PC-9 (cell line): ENCODE results near the gene SLC66A3. TPM values are rescaled to one million over a fixed set of nuclear protein-coding genes. Genes with fewer than 3 reads are reported as not detected.

ENCODE experiments used
- BruUV-seq: library from RNA; stranded (reverse); fragments of 400-500 nt; replicated peaks from 2 replicates; lab custom pipeline; 2021; lab: Mats Ljungman, UMichigan
- CTCF ChIA-PET: fragments of 300-600 bp; sonication (Branson Sonifier 250); formaldehyde crosslinking; loops from one replicate; lab custom pipeline; 2022; ENCODE audit warnings: antibody characterized with exemption; lab: Charles Lee
- POLR2A ChIA-PET: fragments of 300-600 bp; sonication (Branson Sonifier 250); formaldehyde crosslinking; loops from one replicate; lab custom pipeline; 2022; ENCODE audit warnings: antibody characterized with exemption; ENCODE audit not compliant: unreplicated experiment; lab: Charles Lee
- DNase-seq, 2 experiments: peaks; one replicate each; pipeline versions ENCODE4 v3.0.0 to v3.0.0-alpha.2; 2015 to 2022; ENCODE audit warnings: mixed read lengths in 1 of 2
- H2AFZ ChIP-seq: fragments of 200-600 bp; sonication (generic); 2 replicates; pipeline ENCODE4 v1.8.1; 2017; ENCODE audit warnings: antibody characterized with exemption
- H3F3A ChIP-seq: fragments of 200-600 bp; sonication (generic); 2 replicates; pipeline ENCODE4 v1.8.1; 2017; ENCODE audit warnings: antibody characterized with exemption, mild to moderate bottlenecking, low read depth; ENCODE audit not compliant: insufficient read depth
- H3K27ac ChIP-seq: fragments of 200-600 bp; sonication (generic); 2 replicates; pipeline ENCODE4 v1.6.1; 2016; ENCODE audit warnings: mixed run types
- H3K27me3 ChIP-seq: fragments of 200-600 bp; sonication (generic); 2 replicates; pipeline ENCODE4 v1.6.1; 2016; ENCODE audit warnings: low read depth, mixed run types; ENCODE audit not compliant: insufficient read depth
- H3K36me3 ChIP-seq: fragments of 200-600 bp; sonication (generic); 2 replicates; pipeline ENCODE4 v1.6.1; 2016; ENCODE audit warnings: low read depth, mixed run types
- H3K4me1 ChIP-seq: fragments of 200-600 bp; sonication (generic); replicated peaks from 2 replicates; pipeline ENCODE4 v1.6.1; 2016; ENCODE audit warnings: mixed run types; ENCODE audit not compliant: insufficient read depth
- H3K4me2 ChIP-seq: fragments of 200-600 bp; sonication (generic); 2 replicates; pipeline ENCODE4 v1.6.1; 2017; ENCODE audit warnings: mixed run types
- H3K4me3 ChIP-seq: fragments of 200-600 bp; sonication (generic); 2 replicates; pipeline ENCODE4 v1.6.1; 2016; ENCODE audit warnings: mixed run types
- H3K79me2 ChIP-seq: fragments of 200-600 bp; sonication (generic); 2 replicates; pipeline ENCODE4 v1.6.1; 2017; ENCODE audit warnings: low read depth, mixed run types
- H3K9me2 ChIP-seq: fragments of 200-600 bp; sonication (generic); 2 replicates; pipeline ENCODE4 v1.8.1; 2017; ENCODE audit warnings: mild to moderate bottlenecking; ENCODE audit not compliant: insufficient read depth
- H3K9me3 ChIP-seq: fragments of 200-600 bp; sonication (generic); 2 replicates; pipeline ENCODE4 v1.8.1; 2016; ENCODE audit warnings: low read depth; ENCODE audit not compliant: insufficient read depth
- H4K20me1 ChIP-seq: fragments of 200-600 bp; sonication (generic); 2 replicates; pipeline ENCODE4 v1.8.1; 2017; ENCODE audit not compliant: insufficient read depth
- EZH2 ChIP-seq: fragments of 200-600 bp; sonication (generic); IDR thresholded peaks from 2 replicates; pipeline ENCODE4 v1.8.0; 2017; ENCODE audit warnings: antibody characterized with exemption, low read depth
- intact Hi-C: fragments of 100-400 bp; cut with micrococcal nuclease; formaldehyde crosslinking; loops from one replicate; pipeline ENCODE4 v1.10.0; 2022; ENCODE audit not compliant: unreplicated experiment
- total RNA-seq: library from RNA; stranded (reverse); gene quantifications from 2 replicates; pipeline ENCODE4 v1.2.3, GENCODE V29; 2021
- TF ChIP-seq, protein P1 (sequence below): fragments of 200-600 bp; sonication (generic); conservative IDR thresholded peaks from 2 replicates; pipeline ENCODE4 v1.6.1; 2017; ENCODE audit warnings: mixed run types, antibody characterized with exemption, mild to moderate bottlenecking, moderate library complexity

Gene SLC66A3
- total RNA-seq, 1 experiment from 2014 or later, result 11.9 TPM

DNA sequence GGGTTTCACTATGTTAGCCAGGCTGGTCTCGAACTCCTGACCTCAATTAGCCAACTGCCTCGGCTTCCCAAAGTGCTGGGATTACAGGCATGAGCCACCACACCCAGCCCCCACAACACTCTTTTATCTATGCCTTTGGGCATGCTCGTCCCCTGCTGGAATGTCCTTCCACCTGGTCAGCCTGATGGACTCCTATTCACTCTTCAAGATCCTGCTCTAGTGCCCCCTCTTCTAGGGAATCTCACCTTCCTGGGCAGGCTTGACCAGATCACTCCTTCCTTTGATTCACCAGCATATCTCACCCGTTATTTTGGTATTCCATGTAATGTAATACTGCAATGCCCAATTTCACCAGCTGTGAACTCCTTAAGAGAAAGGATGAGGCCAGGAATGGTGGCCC, 13.9 kb upstream of the SLC66A3 start:
- TF ChIP-seq, protein P1, sequence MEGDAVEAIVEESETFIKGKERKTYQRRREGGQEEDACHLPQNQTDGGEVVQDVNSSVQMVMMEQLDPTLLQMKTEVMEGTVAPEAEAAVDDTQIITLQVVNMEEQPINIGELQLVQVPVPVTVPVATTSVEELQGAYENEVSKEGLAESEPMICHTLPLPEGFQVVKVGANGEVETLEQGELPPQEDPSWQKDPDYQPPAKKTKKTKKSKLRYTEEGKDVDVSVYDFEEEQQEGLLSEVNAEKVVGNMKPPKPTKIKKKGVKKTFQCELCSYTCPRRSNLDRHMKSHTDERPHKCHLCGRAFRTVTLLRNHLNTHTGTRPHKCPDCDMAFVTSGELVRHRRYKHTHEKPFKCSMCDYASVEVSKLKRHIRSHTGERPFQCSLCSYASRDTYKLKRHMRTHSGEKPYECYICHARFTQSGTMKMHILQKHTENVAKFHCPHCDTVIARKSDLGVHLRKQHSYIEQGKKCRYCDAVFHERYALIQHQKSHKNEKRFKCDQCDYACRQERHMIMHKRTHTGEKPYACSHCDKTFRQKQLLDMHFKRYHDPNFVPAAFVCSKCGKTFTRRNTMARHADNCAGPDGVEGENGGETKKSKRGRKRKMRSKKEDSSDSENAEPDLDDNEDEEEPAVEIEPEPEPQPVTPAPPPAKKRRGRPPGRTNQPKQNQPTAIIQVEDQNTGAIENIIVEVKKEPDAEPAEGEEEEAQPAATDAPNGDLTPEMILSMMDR, result no peak
- no peak for TF ChIP-seq EZH2
- no peak overlapping the region for H3K4me2 ChIP-seq
- no peaks in the 10 kb centered on the region for H3K79me2 ChIP-seq
- BruUV-seq, result no TSS peak
- no peaks in the 10 kb centered on the region for H3K9me3 ChIP-seq
- no peaks in the 10 kb centered on the region for H3K36me3 ChIP-seq
- intact Hi-C loops, result no loop called here
- no peaks in the 10 kb centered on the region for H3K9me2 ChIP-seq
- no peak overlapping the region for H3K4me3 ChIP-seq
- no peaks in the 10 kb centered on the region for H3F3A ChIP-seq
- H3K27ac ChIP-seq, result no peak overlapping the region
- DNase-seq, result no peak
- ChIA-PET POLR2A (no interaction called here), CTCF (interaction anchor here (0.6 kb wide), 1 partner anchor 441 kb away, joined by 5 read pairs; no protein-coding TSS in a partner anchor)
- no peak overlapping the region for H2AFZ ChIP-seq
- no peaks in the 10 kb centered on the region for H4K20me1 ChIP-seq
- no peaks in the 10 kb centered on the region for H3K4me1 ChIP-seq
- H3K27me3 ChIP-seq, result peaks cover 19% of the 10 kb centered on the region; the same call in 1 of the 2 replicates

DNA sequence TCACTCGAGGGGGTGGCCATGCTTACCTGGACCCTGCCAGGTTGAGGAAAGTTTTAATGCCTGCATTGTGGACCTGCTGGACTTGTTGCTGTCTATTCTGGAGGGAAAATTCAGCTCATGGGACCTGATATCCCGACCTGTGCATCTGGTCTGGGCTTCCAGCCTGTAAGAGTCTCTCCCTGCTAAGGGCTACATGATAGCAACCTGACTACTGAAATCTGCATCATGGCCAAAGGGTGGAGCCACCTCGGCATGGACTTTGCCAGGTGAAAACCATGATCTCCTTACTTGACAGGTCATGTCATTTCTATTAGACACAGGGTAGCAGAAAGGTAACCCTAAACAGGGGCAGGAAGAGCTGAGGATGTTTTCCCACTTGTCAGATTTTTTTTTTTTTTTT, 12.9 kb upstream of the SLC66A3 start:
- H3K4me1 ChIP-seq, result no peaks in the 10 kb centered on the region
- DNase-seq, result no peak
- no peak overlapping the region for H3K4me2 ChIP-seq
- no TSS peak for BruUV-seq
- no peak overlapping the region for H3K4me3 ChIP-seq
- peaks cover 19% of the 10 kb centered on the region; the same call in 1 of the 2 replicates for H3K27me3 ChIP-seq
- POLR2A ChIA-PET, result no interaction called here
- H3K27ac ChIP-seq, result no peak overlapping the region
- H3K9me2 ChIP-seq, result no peaks in the 10 kb centered on the region
- no peaks in the 10 kb centered on the region for H4K20me1 ChIP-seq
- H3F3A ChIP-seq, result no peaks in the 10 kb centered on the region
- H2AFZ ChIP-seq, result no peak overlapping the region
- CTCF ChIA-PET, result no interaction called here
- intact Hi-C loops, result no loop called here
- H3K9me3 ChIP-seq, result no peaks in the 10 kb centered on the region
- TF ChIP-seq EZH2, result no peak
- no peaks in the 10 kb centered on the region for H3K79me2 ChIP-seq
- H3K36me3 ChIP-seq, result no peaks in the 10 kb centered on the region

DNA sequence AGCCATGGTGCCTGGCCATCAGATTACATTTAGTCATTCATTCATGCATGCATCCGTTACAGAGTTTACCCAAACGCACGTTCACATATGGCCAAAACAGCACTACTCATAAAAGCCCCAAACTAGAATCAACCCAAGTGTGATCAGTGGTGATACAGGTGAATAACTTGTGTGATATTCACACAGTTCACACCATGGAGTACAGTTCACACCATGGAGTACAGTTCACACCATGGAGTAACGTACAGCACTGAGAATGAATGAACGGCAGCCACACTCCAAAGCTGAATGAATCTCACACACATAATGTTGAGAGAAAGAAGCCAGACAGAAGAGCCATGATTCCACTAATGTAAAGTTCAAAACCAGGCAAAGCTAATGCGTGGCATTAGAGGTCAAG, 12.3 kb upstream of the SLC66A3 start:
- CTCF ChIA-PET, result no interaction called here
- intact Hi-C loops, result no loop called here
- POLR2A ChIA-PET, result no interaction called here
- H3K79me2 ChIP-seq, result no peaks in the 10 kb centered on the region
- H3K27ac ChIP-seq, result no peak overlapping the region
- no peaks in the 10 kb centered on the region for H3K9me2 ChIP-seq
- H3F3A ChIP-seq, result no peaks in the 10 kb centered on the region
- H4K20me1 ChIP-seq, result no peaks in the 10 kb centered on the region
- no peaks in the 10 kb centered on the region for H3K36me3 ChIP-seq
- no peak overlapping the region for H2AFZ ChIP-seq
- H3K9me3 ChIP-seq, result no peaks in the 10 kb centered on the region
- H3K4me3 ChIP-seq, result no peak overlapping the region
- H3K27me3 ChIP-seq, result peaks cover 19% of the 10 kb centered on the region; the same call in 1 of the 2 replicates
- TF ChIP-seq, protein P1, result no peak
- no peak for TF ChIP-seq EZH2
- no peak for DNase-seq
- BruUV-seq, result no TSS peak
- H3K4me1 ChIP-seq, result no peaks in the 10 kb centered on the region
- no peak overlapping the region for H3K4me2 ChIP-seq
